Putamen (tissue), 1 donor: ENCODE measurements around the gene KCNT1.
A peak's percentile ranks its signal among the peaks of the same experiment; 100 is the strongest.
"Not testable (repeated sequence)": the region's sequence is repeated elsewhere in the genome, so short reads cannot be mapped to it uniquely, and the experiment has no call there.

ENCODE experiments used
- DNase-seq: peaks from one replicate; pipeline ENCODE4 v3.0.0-alpha.2; 2016; ENCODE audit warnings: low spot score

KCNT1 gene

DNA sequence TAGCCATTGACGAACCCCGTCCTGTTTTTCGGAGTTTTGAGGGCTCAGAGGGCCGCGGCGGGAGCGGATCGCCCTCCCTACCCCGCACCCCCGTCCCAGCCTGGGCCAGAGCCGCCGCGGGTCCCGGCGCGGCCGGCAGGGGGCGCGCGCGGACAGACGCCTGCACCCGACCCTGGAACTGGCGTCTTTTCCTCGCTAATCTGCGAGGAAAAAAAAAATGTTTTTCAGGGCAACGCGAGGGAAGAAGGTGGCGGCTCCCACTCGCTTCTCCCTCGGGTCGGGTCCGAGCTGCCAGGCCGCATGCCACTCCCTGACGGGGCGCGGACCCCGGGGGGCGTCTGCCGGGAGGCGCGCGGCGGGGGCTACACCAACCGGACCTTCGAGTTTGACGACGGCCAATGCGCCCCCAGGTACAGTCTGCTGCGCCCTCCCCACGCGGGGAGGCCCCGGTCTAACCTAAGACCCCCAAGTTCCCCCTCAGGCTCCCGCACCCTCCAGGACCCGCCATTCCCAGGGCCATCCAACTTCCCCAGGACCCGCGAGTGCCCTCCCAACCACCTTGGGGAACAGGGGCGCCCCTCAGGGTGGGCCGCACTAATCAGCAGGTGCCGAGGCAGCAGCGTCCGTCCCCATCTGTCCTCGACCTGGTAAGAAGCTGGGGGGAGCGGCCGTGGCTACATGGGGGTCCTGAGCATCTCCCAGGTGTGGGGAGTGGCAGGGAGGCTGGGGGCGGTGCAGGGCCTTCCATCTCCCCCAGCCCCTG lies at the start of gene KCNT1:
Gene KCNT1, plus strand, starts transcription at position 227 of the 763 bp plus-strand sequence. Its CDS starts 74 bp downstream, at position 301.
- DNase-seq = peak; percentile 29

DNA sequence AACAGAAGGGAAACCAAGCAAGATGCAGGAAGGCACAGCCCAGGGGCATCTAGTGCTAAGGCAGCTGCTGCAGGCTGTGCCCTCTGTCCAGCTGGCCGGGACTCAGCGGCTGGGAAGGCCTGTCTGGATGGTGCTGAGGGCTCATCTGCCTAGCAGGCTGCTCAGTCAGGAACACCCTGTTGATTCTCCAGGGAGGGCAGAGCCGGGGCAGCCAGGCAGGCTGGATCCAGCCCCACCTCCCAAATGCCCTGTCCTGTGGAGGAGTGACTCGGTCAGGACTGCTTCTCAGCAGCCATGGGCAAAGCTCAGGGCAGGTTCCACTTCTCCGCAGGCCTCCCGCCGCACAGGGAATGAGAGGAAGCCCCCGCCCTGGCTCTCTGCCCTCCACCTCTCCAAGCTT lies 46.7 kb upstream of the KCNT1 start:
- no peak for DNase-seq

DNA sequence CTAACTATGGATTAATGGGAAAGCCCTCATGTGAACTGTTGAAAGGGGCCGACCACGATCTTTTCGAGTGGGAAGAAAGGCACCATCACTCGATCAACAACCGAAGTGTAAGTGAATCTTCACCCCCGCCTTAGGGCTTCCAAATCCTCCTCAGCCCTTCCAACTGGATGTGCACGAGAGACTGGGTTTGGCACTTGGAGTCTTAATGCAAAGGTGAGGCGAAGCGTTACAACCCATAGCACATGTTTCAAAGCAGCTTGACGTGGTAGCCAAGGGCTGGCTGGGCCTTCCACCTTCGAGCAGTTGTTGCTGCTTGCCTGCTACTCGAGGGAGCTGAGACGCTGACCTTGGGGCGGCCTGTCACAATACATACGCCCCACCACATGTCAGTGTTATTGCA lies 44.6 kb upstream of the KCNT1 start:
- no peak for DNase-seq

DNA sequence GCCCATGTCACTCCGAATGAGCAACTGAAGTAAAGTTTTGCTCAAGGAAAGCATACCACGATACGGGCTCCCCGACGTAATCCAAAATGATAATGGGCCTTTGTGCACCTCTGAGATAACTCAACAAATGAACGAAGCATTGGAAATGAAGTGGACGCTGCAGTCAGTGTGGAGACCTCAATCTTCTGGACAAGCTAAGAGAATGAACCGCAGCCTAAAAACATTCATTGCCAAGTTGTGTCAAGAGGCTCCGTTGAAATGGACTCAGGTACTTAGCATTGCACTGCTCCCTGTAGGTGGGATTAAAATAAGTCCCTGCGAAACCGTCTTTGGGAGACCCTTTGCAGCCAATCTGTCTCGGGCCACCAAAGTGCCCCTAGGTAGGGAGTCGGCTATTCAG lies 42.7 kb upstream of the KCNT1 start:
- no peak for DNase-seq

DNA sequence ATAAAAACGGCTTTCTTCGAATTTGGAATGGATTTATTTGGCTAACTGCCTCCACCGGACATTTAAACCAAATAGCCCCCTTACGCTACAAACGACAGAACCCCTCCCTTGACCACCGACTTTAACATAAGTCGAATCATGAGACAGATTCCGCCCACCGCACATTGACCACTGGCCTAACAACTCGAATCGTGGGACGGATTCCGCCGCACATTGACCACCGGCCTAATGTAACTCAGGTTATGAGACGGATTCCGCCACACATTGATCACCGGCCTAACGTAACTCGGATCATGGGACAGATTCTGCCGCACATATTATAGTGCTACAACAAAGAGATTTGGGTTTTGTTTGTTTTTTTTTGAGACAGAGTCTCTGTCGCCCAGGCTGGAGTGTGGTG lies 41.6 kb upstream of the KCNT1 start:
- DNase-seq = no peak

DNA sequence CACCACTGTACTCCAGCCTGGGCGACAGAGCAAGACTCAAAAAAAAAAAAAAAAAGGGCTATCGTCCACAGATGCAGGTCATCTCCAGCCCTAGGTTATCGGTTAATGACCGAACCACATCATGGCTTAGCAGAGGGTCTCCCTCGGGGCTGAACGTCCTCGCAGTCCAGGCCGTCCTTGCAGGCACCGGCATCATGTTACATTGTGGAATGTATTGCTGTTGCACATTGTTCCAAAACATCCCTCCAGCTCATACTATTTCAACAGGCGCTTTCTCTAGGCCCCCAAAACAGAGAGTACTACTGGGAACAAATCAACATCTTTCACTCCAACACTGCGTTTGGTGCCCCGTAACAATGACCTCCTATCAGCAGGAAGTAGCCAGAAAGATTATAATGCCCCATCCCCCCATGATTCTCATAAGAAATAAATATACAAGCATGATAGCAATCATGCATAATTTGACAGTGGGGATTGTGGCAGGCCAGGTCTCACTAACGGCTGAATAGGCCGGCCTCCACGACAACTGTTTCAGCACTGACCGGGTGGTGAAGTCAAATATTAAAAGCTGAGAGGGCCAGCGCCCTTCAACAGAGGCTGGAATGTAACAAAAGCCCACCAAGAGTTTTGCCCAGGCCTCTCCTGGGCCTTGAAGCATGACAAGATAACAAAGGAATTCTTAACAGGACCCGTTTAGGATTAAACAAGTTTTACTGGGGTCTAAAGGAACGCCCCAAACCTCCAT lies 40.0 kb upstream of the KCNT1 start:
- no peak for DNase-seq

DNA sequence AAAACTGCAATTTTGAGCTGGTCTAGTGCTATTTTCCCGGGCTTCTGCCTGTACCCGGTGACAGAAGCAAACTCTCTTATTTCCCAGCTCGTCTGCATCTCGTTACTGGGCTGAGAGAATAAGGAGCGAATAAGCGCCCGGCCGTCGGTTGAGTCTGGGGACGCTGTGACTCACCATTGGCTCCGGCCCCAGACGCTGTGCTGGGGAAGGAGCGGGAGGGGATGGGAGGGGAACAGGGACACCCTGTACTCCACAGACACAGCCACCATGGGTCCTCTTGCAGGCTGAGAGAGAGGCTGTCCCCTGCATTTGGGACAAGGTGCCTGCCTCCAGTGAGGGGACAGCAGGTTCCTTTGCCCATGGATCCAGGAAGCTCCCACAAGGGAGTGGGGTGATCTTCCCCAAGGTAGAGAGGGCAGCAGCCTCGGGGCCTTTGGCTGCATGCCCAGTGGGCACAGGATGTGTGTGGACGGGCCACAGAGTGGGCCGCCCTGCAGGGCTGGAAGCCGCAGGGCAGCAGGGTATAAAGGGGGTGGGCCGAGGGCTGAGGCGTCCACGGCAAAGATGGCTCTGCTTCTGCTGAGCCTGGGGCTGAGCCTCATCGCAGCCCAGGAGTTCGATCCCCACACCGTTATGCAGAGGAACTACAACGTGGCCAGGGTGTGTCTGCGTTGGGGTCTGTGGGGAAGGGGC lies 39.1 kb upstream of the KCNT1 start, which contains the start of gene LCN9:
Gene LCN9, plus strand, starts transcription at position 552 of the 693 bp plus-strand sequence. Its CDS starts 13 bp downstream, at position 565.
- no peak for DNase-seq

DNA sequence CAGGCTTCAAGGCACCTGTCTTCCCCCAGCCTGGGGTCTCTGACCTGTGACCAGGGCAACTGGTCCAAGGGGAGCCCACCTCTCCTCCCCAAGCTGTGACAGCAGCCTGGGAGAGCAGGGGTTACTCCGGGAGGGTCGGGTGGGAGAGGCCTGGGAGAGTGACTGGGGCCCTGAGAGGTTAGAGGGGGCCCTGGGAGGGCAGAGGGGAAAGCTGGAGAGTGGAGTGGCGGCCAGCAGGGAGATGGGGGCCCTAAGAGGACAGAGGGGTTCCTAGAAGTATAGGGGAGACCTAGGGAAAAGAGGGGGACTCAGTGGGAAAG lies 38.6 kb upstream of the KCNT1 start:
- DNase-seq = no peak

DNA sequence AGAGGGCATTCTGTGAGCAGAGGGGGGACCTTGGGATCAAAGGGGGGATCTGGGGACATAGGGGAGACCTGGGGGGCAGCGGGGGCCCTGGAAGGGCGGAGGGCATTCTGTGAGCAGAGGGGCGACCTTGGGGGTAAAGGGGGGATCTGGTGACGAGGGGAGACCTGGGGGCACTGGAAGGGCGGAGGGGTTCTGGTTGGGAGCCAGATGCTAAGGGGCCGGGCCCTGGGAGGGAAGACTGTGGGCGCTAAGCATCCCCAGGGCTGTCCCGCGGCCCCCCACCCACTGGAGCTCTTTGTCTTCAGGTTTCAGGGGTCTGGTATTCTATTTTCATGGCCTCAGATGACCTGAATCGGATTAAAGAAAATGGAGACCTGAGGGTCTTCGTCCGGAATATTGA lies 38.1 kb upstream of the KCNT1 start:
- DNase-seq = no peak

DNA sequence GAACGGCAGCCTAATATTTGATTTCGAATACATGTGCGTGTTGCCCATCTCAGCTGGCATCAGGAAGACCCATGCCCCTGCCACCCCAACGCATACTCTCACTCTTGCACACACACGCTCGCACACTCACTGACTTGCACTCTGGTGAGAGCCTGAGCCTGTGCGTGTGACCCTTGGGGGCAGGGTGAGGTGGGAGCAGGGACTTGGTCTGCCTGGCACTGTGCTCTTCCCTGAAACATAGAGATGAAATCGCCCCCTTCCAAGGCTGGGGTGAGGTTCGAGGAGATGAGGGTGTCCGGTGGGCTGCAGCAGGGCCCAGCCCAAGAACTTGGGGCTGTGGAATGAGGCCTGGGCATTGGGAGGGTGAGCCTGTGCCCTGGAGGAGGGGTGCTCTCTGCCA lies 37.7 kb upstream of the KCNT1 start:
- DNase-seq = no peak

DNA sequence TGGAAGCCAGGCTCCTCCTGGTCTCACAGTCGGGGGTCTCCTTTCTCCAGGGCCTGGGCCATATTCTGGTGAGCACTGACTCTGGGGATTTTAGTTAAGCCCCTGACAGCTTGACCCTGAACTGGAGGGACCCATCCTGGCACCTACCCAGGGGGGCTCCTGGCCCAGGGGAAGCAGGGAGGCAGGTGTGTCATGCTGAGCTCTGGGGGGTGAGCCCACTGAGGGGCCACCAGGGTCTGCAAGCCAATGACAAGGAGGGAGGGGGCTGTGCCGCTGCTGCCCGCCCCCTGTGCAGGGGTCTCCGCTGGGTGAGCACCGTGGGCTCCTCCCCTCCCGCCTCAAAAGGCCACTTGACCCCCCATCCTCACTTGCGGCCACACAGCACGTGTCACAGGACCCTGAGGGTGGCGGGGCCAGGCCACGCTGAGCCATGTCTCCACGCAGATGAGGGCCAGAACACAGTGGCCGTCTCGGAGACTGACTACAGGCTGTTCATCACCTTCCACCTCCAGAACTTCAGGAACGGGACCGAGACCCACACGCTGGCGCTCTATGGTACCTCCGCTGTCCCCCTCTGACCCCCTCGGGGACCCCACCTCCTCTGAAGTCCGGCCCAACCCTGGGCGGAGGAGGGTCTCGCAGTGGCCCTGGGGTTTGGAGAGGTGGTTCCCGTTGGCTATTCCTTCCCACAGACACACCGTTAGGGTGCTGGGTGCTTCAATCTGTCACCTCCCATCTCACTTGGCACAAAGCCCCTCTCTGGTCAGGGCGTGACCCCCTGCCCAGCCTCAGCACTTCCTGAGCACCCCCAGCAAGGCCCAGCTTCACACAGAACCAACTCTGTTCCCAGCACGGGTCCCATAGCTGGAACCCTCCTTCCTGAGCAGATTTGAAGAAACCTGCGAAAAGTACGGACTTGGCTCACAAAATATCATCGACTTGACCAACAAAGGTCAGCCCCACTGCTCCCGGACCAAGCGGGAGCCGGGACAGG lies 36.9 kb upstream of the KCNT1 start:
- no peak for DNase-seq

DNA sequence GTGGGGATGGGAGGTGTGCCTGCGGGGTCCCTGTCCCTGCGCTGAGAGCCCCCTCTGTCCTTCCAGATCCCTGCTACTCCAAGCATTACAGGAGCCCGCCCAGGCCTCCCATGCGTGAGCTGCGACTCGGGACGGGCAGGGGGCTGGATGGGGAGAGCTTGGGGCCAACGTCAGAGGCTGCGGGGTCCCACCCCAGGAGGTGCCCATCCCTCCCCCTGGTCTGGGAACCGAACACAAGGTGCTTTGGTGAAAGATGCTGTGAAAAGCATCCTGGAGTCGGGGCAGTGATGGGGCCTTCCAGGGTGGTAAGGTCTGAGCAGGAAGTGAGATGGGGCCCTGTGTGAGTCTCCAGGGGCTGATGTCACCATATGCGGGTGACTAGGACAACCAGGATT lies 36.2 kb upstream of the KCNT1 start:
- no peak for DNase-seq

DNA sequence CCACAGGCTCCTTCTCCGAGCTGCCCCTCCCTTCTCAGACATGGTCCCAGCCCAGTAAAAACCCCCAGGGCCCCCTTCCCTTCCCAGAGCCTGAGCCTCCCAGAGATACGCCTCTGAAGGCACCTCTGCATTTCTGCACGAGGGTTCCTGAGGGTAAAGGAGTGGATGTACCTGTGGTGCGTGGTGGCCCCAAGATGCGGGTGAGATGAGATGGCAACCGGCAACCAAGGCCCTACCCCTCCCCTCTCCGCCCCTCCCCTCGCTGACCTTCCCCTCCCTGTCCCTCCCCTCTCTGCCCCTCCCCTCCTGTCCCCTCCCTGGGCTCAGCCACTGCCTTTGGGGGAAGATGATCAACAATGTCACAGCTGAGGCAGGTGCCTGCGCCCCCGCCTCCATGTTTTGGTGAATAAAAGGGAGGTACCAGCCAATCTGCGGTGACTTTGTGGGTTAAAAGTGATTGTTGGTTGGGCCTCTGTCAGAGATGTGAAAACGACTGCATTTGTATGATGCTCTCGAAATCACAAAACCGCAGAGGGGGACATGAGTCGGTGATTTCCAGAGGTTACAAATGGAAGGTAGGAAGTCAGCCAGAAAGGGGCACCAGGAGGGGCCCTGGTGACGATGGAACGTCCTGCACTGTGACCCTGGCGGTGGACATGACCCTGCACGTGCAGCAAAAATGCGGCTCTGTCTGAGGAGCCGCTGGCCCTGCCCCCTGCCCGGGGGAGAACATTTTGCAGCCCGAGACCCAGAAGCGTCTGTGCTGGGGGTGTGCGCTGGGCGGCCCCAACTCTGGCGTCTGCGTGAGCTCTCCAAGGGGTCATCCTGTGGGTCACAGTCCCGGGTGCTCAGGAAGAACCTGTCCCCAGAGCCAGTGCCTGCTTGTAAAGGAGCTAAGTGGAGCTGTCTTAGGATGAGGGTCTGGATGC lies 35.2 kb upstream of the KCNT1 start:
- DNase-seq = no peak

DNA sequence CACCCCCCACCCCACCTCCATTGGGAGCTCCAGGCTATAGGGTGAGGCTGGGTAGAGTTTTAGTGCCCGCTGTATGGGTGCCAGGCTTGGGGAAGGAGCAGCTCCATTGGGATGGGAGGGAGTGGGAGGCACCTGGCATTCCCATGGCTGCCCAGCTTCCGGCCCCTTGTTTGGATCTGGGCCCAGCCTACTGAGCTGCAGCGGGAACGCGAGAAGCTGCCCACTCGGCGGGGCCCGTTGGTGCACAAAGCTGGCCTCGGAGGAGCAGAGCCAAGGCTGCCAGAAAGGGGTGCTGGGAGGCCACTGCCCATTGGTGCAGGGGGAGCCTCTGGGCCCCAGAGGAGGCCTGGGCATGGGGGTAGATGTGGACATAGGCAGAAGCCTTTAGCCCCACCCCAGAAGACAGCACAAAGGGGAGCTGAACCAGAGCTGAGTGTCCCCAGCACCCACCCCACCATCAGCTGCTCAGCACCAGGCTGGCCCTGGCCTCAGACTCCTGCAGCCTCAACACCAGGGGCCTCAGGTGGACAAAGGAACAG lies 34.5 kb upstream of the KCNT1 start:
- no peak for DNase-seq

DNA sequence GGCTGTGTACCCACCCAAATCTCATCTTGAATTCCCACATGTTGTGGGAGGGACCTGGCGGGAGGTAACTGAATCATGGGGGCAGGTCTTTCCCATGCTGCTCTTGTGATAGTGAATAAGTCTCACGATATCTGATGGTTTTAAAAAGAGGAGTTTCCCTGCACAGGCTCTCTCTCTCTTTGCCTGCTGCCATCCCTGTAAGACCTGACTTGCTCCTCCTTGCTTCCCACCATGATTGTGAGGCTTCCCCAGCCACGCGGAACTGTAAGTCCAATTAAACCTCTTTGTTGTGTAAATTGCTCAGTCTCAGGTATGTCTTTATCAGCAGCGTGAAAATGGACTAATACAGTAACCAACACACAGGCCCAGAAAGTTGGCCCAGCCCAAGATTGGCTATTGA lies 33.0 kb upstream of the KCNT1 start:
- DNase-seq = not testable (repeated sequence)

DNA sequence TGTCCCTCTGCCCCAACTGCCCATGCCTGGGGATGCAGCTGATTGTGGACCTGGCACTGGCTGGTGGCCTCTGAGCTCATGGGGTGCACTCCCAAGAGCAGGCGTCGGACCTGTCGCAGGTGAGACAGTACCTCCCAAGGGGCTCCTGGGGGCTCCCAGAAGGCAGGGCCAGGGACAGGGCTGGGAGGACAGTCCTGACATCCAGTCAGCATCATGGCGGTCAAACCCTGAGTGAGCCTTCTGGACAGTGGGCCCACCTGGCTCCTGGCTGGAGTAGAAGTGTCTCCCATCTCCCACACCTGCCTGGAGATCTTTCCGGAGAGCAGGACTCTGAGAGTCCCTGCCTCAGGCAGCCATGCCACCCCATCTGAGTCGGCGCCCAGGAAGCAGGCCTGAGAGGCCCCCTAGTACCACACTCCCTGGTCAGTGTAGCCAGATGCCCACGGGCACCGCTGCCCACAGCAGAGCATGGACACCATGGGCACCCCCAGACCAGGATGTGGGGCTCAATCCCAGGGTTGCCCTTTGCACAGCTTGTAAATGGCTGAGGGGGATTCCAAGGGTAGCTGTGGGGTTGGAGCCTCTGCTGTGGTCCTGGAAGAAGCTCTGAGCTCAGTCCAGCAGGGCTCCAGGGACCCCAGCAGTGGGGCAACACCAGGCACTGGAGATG lies 32.2 kb upstream of the KCNT1 start:
- no peak for DNase-seq

DNA sequence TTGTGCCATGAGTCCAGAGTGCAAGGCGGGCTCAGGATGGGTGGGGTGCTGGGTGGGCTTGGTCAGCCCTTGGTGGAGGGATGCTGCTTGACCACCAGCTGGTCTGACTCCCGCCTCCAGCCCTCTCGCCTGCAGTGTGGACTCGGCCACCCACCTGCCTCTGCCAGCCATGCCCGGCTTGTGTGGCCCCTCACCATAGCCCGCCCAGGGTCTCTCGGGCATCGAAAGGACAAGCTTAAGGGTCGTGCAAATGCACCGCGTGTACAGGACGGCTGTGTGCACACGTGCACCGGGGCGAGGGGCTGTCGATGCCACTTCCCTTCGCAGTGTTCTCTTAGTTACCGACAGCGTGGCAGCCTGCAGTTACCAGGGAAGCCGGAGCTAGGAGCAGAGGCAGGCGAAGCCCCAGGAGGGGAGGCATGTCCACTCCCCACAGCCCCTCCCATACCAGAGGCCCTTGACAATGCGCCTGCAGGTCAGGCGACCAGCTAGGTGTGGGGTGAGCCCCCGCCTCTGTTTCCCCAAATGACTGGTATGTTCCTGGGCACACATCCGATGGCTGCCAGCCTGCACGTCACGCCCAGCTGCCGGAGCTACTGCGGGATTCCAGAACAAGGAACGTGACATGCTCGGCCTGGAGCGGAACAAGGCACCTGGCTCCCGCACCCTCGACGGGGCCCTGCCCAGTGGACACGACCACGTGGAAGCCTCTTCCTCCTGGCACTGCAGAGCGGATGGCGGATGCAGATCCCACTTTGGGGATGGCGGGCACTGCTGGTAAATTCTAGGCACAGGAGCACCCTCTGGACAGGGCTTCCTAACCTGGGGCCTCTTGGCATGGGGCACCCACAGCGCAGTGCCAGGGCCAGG lies 31.0 kb upstream of the KCNT1 start:
- DNase-seq = no peak

DNA sequence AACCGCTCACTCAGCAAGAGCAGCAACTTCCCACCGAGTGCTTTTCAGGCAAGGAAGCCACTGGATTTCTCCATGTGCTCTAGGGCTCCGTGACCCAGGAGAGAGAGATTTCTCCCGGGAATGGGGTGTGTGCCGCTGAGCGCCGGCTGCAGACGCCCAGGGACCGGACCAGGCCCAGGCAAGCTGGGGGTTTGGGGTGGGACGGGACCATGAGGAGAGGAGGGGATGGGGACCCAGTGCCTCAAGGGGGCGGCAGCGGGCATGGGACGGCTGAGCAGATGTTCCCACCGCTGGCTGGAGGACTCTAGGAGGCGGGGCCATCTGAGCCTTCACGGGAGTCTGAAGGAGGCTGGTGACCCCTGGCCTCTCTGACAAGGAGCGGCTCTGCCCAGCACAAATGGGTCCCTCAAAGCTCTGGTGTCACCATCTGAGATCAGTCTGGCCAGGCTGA lies 30.4 kb upstream of the KCNT1 start:
- no peak for DNase-seq

DNA sequence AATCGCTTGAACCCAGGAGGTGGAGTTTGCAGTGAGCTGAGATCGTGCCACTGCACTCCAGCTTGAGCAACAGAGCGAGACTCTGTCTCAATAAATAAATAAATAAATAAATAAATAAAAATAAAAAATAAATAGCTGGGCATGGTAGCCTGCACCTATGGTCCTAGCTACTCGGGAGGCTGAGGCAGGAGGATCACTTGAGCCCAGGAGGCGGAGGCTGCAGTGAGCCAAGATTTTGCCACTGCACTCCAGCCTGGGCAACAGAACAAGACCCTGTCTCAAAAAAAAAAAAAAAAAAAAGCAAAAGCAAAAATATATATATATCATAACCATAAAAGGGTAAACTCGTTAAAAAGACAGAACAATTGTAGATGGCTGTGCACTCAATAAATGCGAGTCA lies 29.2 kb upstream of the KCNT1 start:
- not testable (repeated sequence) for DNase-seq
